IPS-NIHi7 (cell line): Measurements from ENCODE around the gene HBS1L.

ENCODE experiments used
- DNase-seq: peaks from one replicate; pipeline ENCODE4 v3.0.0; 2012; ENCODE audit warnings: mixed read lengths; ENCODE audit errors: extremely low spot score

HBS1L gene

GRCh38 chr6:134951494-134952263 lies 102.9 kb downstream of the HBS1L start:
- DNase-seq, result no peak

- DNase-seq, result no peak
Measured at GRCh38 chr6:134950482-134950881, 104.1 kb downstream of the HBS1L start.

GRCh38 chr6:134949927-134950326 lies 104.7 kb downstream of the HBS1L start, which contains the start of gene ALDH8A1:
Gene ALDH8A1 (minus strand): TSS chr6:134950101. CDS start chr6:134950053, 48 bp downstream.
- DNase-seq, result no peak

- DNase-seq, result no peak
Measured at GRCh38 chr6:134948691-134949090, 105.9 kb downstream of the HBS1L start.

GRCh38 chr6:134948142-134948541 lies 106.5 kb downstream of the HBS1L start:
- no peak for DNase-seq

- no peak for DNase-seq
Measured at GRCh38 chr6:134945045-134945444, 109.6 kb downstream of the HBS1L start.

GRCh38 chr6:134943522-134944111 lies 111.0 kb downstream of the HBS1L start:
- no peak for DNase-seq

GRCh38 chr6:134938896-134939295 lies 115.7 kb downstream of the HBS1L start:
- DNase-seq, result no peak

GRCh38 chr6:134937426-134937825 lies 117.2 kb downstream of the HBS1L start:
- DNase-seq, result no peak

GRCh38 chr6:134936931-134937330 lies 117.7 kb downstream of the HBS1L start:
- DNase-seq, result no peak

- DNase-seq, result no peak
Measured at GRCh38 chr6:134936476-134936875, 118.1 kb downstream of the HBS1L start.

- no peak for DNase-seq
Measured at GRCh38 chr6:134934793-134935485, 119.7 kb downstream of the HBS1L start.

GRCh38 chr6:134932535-134933470 lies 121.8 kb downstream of the HBS1L start:
- DNase-seq, result no peak

GRCh38 chr6:134932098-134932497 lies 122.5 kb downstream of the HBS1L start:
- no peak for DNase-seq

GRCh38 chr6:134930463-134930862 lies 124.2 kb downstream of the HBS1L start:
- no peak for DNase-seq

GRCh38 chr6:134928151-134928900 lies 126.3 kb downstream of the HBS1L start:
- no peak for DNase-seq

- DNase-seq, result no peak
Measured at GRCh38 chr6:134925800-134926199, 128.8 kb downstream of the HBS1L start.

- no peak for DNase-seq
Measured at GRCh38 chr6:134921721-134922261, 132.8 kb downstream of the HBS1L start.

- DNase-seq, result no peak
Measured at GRCh38 chr6:134921276-134921675, 133.3 kb downstream of the HBS1L start.

- no peak for DNase-seq
Measured at GRCh38 chr6:134920422-134920821, 134.2 kb downstream of the HBS1L start.
